GM18861 (cell line): ENCODE results near the gene CPLANE1.
"Not testable (repeated sequence)": the region's sequence is repeated elsewhere in the genome, so short reads cannot be mapped to it uniquely, and the experiment has no call there.

Source experiments
- ATAC-seq: cut with Tn5 transposase; IDR thresholded peaks from one replicate; pipeline ENCODE4 v1.9.1; 2021; ENCODE audit not compliant: unreplicated experiment

The CPLANE1 gene

DNA sequence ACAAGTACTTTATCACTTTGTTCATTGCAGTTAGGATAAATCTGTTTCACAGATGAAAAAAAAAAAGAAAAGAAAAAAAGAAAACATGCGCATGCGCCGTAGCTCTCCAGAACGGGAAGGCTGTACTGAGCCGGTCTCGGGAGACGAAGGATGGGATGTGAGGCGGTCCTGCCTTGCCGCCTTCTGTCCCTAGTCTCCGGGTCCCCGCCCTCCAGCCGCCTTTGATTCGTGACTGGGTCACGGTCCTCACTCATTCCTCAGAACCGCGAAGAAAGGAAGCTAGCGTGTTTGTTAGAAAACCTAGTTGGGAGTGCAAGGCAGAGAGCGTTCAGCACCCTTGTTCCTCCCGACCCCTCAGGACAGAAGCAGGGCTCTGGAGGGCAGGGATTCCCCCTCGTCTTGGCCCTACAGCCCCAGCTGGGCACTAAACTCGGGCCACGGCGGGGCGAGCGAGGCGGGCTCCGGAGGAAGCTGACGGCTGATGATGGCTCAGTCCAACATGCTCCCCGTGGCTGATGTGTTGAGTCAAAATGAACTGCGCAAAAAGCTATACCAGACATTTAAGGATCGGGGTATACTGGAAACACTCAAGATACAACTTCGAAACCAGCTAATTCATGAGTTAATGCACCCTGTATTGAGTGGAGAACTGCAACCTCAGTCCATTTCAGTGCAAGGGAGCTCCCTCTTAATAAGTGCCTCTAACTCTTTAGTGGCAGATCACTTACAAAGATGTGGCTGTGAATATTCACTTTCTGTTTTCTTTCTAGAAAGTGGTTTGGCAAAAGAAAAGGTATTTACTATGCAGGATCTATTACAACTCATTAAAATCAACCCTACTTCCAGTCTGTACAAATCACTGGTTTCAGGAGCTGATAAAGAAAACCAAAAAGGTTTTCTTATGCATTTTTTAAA is 40.0 kb downstream of the CPLANE1 start:
- ATAC-seq, result no peak

DNA sequence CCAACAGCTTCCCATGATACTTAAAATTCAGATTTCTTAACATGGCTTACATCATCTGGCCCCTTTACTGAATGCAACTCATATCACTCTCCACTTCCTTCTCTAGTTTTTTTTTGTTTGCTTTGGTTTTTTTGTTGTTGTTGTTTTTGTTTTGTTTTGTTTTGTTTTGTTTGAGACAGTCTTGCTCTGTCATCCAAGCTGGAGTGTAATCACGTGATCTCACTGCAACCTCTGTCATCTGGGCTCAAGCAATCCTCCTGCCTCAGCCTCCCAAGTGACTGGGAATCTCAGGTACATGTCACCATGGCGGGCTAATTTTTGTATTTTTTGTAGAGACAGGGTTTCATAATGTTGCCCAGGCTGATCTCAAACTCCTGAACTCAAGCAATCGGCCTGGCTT is 41.4 kb downstream of the CPLANE1 start:
- ATAC-seq, result no peak

DNA sequence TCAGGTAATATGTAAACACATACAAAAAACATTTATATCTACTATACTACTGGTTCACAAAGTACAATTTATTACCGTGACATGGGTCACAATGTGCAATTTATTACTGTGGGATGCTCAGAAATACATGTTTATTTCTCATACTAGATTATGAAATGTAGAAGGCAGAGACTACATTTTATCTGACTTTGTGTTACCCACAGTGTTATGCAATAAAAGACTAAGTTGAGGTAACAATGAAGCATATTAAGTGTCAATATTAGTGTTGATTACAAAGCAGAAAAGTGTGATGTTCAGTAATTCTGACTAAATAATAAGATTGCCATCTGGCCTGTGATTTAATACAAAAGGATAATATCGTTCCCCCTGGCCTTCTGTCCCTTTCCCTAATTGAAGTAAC is 42.4 kb downstream of the CPLANE1 start:
- ATAC-seq, result no peak

DNA sequence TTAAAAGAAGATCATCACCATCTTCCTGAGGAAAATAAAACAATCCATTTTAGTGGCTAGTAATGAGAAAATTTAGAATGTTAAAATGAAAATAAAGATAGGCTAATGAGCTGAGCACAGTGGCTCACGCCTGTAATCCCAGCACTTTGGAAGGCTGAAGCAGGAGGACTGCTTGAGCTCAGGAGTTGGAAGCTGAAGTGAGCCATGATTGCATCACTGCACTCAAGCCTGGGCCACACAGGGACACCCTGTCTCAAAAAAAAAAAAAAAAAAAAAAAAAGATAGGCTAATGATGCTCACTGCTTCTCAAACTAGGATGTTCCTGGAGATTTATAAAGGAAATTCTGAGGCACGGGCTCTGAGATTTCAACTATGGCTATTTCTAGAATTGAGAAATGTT is 50.3 kb downstream of the CPLANE1 start:
- no peak for ATAC-seq

DNA sequence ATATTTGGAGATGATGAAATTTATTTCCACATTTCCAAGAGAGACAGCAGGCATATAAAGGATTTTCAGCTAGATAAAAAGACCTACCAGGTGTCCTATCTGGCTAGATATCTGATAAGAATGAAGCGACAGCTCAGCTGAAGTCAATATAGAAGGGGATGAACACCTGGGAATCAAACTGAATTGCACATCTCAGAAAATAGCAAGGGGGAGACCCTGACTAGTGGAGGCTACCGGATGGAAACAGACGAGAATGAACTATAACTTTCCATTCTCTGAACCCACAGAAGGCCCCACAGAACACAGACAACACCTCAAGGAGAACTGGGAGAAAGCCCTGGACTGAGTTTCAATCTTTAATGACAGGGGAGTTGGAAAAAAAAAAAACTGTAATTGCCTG is 51.1 kb downstream of the CPLANE1 start:
- peak; percentile 27 for ATAC-seq

DNA sequence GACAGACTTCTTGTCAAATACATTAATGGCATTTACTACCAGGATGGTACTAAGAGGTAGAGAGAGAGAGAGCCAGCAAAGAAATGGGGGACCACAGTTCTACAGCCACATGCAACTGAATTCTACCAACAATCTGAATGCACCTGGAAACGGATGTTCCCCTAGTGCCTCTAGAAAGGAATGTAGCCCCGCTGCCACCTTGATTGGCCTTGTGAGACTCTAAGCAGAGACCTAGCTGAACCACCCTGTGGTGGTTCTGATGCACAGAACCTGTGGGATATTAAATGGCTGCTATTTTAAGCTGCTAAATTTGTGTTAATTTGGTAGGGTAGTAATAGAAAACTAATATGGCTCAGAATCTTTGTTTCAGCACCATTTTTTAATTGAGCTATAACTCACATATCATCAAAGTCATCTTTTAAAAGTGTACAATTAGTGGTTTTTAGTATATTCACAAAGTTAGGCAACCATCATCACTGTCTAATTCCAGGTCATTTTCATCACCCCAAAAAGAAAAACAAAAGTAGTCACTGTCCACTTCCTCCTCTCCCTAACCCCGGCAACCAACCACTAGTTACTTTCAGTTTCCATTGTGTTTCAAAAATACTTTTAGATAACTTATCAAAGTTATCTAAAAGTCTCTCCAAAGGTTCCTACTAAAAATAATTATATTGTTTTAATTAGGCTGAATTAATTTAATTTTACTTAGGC is 51.7 kb downstream of the CPLANE1 start:
- peak; percentile 75 for ATAC-seq

DNA sequence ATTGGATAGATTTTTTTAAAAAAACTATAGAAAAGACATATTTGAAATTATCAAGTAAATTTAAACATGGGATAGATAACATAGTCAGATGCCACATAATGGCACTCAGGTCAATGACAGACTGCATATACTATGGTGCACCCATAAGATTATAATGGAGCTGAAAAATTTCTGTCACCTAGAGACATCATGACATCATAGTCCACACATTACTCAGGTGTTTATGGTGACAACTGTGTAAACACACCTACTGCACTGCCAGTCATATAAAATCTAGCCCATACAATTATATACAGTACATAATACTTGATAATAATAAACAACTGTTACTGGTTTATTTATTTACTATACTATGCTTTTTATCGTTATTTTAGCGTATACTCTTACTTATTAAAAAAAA is 58.6 kb downstream of the CPLANE1 start:
- no peak for ATAC-seq

DNA sequence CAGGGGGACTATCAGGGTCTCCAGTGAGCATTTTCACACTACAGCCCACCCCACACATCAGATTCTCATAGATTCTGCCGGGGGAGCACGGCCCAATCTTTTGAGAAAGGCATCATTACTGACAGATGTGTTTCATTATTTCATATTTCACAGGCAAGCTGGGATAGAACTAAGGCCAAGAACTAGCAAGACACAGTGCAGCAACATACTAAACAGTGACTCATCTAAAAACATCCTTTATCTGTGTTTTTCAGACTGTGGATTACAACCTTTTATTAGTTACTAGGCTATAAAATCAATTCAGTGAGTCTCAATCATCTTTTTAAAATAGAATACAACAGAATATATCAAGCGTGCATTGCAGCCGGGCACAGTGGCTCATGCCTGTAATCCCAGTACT is 59.8 kb downstream of the CPLANE1 start:
- no peak for ATAC-seq

DNA sequence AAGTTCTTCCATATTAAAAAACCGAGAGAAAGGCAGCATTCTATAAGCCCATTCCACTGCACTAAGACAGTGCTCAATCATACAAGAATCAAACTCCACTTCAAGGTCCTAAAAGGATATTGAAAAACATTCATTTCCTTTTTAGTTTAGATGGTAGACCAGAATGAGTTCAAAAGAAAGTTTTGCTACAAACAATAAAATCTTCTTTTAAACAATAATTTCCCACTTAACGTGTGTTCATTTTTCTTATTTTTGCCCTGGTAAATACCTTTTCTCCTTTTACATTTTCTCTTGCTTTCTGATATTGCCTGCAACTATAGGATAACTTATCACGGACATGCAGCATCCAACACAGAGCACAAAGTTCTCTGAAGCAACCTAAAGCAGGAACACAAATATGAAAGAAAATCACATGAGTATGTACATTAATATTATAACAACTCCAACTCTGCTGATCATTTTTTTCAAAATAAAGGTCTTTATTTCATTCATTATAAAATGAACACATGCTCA is 61.7 kb downstream of the CPLANE1 start:
- no peak for ATAC-seq

DNA sequence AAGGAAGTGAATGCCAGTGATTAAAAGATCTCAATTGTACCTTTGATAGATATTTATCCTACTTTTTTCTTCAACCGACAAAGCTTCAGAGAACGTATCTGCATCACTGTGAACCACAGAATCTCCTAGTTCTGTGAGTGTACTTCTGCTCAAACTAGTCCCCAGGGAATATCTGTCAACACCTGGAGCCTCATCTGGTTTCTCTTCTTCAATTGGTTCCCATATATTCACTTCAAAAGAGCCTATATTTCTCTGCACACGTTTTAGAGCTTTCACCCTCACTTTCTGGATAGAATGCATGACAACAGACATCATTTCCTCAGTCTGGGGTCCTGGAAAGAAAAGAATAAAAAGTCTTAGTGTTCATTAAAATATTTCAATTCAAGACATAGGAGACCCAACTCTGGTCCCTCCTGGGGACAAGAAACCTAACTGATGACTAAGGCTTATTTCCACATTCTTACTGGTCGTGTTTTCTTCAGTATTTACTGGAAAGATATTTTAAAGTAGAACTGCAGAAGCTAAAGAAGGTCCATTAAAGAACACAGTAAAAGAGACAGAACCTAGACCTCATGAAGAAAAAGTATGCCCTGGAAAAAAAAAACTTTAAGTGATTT is 64.3 kb downstream of the CPLANE1 start:
- ATAC-seq, result peak; percentile 87

DNA sequence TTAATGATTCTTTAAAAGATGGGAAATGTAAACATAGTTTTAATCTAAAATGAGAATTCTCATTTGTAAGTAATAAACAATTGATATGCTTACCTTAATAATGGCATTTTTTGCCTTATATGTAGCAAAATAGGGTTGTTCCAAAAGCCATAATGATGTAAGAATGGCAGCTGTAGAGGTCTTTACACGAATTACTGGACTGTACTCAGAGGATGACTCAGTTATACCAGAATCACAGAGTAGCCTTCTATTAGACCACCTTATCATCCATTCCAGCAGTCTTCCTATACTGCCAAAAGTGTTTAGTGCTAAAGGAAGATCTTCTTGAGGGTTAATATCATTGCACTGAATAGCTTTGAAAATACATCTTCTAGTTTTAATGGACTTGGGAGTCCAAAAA is 66.5 kb downstream of the CPLANE1 start:
- no peak for ATAC-seq

DNA sequence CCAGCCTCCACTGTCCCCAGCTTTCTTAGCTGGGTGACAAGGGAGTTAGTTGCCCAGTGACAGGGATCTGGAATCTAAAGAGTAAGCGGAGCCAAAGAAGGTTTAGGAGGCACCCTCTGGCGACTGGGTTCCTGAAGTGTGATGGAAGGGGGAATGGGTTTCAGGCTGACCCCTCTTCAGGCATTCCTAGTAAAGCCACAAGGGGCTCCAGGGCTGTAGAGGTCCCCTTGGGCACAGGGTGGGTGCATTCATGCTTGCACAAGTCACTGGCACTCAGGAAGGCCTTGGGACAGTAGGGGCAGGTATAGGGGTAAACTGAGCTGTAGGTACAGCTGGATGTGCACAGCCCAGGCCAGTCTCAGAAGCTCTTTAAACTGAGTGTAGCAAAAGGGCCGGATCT is 74.2 kb downstream of the CPLANE1 start:
- no peak for ATAC-seq

DNA sequence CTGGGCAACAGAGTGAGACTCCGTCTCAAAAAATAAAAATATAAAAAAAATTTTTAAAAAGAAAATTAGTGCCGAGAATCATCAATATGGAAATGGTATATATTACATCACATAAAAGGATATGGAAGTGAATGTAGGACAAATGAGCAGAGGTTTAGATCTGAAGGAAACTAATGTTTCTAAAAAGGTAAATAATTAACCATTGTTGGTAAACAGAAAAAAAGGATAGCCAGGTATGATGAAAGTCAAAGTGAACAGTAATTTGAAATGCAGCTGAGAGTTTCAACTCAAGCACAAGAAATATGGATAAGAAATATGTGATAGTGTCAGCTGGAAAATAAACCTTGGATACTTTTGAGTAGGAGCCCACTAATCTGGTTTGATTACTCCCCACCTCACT is 76.2 kb downstream of the CPLANE1 start:
- ATAC-seq, result no peak

DNA sequence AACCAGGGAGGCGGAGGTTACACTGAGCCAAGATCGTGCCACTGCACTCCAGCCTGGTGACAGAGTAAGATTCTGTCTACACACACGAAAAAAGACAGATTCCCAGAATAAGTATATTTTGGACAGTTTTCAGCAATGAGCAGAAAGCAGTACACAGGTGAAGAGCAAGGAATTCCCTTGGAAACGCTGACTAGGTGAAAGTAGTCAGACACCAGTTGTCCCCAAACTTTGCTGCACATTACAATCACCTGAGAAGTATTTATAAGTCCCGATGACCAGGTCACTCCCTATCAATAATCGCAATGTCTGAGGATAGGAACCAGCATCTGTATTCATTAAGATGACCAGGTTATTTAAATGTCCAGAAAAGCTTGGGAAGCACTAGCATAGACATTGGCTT is 78.3 kb downstream of the CPLANE1 start:
- no peak for ATAC-seq

DNA sequence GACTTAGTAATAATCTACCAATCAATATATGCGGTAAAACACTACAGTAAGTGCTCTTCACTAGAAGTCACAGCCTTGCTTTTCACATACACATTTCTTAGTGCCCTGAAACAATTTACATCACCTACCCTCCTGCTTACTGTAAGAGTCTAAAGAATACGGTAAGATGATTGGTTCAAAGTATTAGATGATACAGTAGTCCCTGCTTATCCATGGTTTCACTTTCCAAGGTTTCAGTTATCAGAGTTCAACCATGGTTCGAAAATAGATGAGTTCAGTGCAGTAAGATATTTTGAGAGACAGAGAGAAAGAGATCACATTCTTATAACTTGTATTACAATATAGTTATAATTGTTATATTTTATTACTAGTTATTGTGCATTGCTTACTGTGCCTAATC is 83.0 kb downstream of the CPLANE1 start:
- no peak for ATAC-seq

DNA sequence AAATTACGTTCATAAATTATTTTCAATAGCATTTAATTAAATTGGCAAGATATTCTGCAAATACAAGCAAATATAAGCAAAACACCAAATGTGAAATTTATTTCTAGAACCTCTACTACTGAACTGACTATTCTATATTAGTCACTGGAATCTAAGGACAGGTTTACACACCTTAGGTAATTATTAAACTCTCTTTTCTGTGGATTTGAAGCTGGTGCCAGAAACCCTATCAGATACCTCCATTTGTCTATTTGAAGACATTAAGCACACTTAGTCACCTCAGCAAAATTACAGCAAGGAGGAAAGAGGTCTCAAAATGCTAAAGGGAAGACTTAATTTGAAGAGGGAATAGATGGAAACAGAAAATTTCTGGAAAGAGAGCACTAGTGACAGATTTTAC is 83.4 kb downstream of the CPLANE1 start:
- ATAC-seq, result no peak

DNA sequence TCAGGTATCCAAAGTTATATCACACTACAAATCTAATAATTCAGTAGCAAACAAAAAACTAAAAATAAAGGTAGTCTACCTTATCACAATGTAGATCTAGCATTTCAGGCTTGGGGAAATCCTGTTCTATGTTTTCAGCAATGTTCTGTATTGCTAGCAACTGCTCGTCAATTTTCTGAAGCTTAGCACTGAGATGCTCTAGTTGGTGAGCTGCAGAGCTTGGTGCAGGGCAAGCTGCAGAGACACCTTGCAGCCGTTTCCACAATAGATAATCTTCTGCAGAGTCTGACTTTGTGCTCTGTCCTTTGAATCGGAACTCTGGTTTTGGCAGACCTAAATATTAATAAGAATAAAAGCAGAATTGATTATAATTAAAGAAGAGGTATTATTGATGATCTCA is 95.5 kb downstream of the CPLANE1 start:
- ATAC-seq, result no peak

DNA sequence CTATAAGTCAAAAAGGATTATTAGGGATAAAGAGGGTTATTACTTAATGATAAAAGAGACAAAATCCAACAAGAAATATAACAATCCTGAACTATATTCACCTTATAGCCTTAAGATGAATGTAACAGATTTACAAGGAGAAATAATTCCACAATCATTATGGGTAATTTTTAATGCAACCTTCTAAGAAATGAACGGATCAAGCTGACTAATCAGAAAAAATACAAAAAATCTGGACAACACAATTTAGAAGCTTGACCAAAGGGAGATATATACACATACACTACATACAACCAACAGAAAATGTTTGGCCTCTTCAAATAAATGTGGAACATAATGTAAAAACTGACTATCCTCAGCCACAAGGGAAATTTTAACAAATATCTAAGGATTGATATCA is 102.3 kb downstream of the CPLANE1 start:
- no peak for ATAC-seq

DNA sequence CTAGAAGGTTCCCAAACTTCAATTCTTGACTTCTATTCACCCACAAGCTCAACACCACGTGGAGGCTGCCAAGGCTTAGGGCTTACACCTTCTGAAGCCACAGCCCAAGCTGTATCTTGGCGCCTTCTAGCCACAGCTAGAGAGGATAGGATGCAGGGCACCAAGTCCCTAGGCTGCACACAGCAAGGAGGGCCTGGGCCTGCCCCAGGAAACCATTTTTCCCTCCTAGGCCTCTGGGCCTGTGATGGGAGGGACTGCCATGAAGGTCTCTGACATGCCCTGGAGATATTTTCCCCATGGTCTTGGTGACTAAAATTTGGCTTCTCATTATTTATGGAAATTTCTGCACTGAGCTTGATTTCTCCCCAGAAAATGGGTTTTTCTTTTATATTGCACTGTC is 112.5 kb downstream of the CPLANE1 start:
- ATAC-seq, result no peak

DNA sequence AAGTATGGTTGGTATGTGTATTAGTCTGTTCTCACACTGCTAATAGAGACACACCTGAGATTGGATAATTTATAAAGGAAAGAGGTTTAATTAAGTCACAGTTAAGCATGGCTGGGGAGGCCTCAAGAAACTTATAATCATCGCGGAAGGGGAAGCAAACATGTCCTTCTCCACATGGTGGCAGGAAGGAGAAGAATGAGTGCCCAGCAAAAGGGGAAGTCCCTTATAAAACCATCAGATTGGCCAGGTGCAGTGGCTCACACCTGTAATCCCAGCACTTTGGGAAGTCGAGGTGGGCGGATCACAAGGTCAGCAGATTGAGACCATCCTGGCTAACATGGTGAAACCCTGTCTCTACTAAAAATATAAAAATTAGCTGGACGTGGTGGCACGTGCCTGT is 113.9 kb downstream of the CPLANE1 start:
- not testable (repeated sequence) for ATAC-seq

DNA sequence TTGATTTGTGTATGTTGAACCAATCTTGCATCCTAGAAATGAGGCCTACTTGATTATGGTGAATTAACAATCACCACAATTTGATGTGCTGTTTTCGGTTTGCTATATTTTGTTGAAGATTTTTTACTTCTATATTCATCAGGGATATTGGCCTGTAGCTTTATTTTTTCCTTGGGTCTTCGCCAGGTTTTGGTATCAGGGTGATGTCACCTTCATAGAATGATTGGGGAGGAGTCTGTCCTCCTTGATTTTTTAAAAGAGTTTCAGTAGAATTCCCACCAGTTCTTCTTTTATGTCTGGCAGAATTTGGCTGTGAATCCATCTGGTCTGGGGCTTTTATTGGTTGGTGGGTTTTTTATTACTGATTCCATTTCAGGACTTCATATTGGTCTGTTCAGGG is 115.2 kb downstream of the CPLANE1 start:
- ATAC-seq, result no peak

DNA sequence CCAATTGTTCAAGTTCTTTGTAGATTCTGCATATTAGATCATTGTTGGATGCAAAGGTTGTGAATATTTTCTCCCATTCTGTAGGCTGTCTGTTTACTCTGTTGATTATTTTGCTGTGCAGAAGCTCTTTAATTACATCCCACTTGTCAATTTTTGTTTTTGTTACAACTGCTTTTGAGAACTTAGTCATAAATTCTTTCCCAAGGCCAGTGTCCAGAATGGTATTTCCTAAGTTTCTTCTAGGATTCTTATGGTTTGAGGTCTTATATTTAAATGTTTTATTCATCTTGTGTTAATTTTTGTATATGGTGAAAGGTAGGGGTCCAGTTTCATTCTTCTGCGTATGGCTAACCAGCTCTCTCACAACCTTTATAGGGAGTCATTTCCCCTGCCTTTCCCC is 116.5 kb downstream of the CPLANE1 start:
- no peak for ATAC-seq
